Lower lobe of right lung (tissue), 2 donors: ENCODE results near the gene WDR12. TPM values are rescaled to one million over a fixed set of nuclear protein-coding genes. Genes with fewer than 3 reads are reported as not detected.
"Not testable (repeated sequence)": the region's sequence is repeated elsewhere in the genome, so short reads cannot be mapped to it uniquely, and the experiment has no call there.

Source experiments
- ATAC-seq, 2 donors: fragments of 200-7000 bp; cut with Tn5 transposase; one replicate each; pipeline ENCODE4 v1.9.1; 2020 to 2022; ENCODE audit warnings: mild to moderate bottlenecking in 2 of 2, moderate library complexity in 2 of 2
- DNase-seq: peaks from one replicate; pipeline ENCODE4 v3.0.0-alpha.2; 2020
- H3K27ac ChIP-seq: fragments of 200-600 bp; one replicate; pipeline ENCODE4 v1.8.0; 2022
- H3K27me3 ChIP-seq: fragments of 200-600 bp; one replicate; pipeline ENCODE4 v1.8.0; 2022; ENCODE audit warnings: low read depth
- H3K36me3 ChIP-seq: fragments of 200-600 bp; one replicate; pipeline ENCODE4 v1.8.0; 2022; ENCODE audit warnings: mild to moderate bottlenecking
- H3K4me1 ChIP-seq: fragments of 200-600 bp; one replicate; pipeline ENCODE4 v1.8.0; 2022
- H3K4me3 ChIP-seq: fragments of 200-600 bp; one replicate; pipeline ENCODE4 v1.8.0; 2022; ENCODE audit warnings: mild to moderate bottlenecking
- H3K9me3 ChIP-seq: fragments of 200-600 bp; one replicate; pipeline ENCODE4 v1.8.0; 2022
- intact Hi-C: fragments of 100-400 bp; cut with DNase I; formaldehyde crosslinking; loops from one replicate; pipeline ENCODE4 v1.11.0; 2022
- total RNA-seq: library from RNA; stranded (reverse); fragmentation: NEBNext Ultra II Directional; extraction: Animal tissue kit (Norgen Biotek cat#: 25700); gene quantifications from one replicate; pipeline ENCODE4 v1.2.1, GENCODE V29; 2021
- TF ChIP-seq, protein P1 (sequence below): fragments of 200-600 bp; IDR thresholded peaks from one replicate; pipeline ENCODE4 v1.8.0; 2022; ENCODE audit warnings: antibody characterized with exemption, mild to moderate bottlenecking
- donor health status: DM: no; HTN: yes; CAD: no; lungs with severe emphysema.

WDR12 gene
- total RNA-seq, 1 donor from 2014 or later = 21.2 TPM

DNA sequence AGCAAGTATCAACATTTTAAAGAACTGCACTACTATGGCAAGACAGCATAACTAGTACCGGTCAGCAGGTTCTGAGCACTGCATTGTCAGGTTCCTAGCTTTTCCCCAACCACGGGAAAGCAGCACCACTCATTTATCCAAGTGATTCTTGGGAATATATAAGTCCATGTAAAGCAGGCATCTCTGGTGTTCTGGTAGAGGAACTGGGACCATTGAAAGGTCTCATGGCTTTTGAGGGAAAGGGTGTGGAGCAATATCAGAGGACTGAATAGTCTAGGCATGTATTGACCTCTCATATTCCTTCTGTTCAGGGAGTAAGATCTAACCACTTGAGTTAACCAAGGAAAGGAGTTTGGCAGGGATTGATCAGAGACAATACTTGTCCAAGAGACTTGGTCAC lies 33.8 kb downstream of the WDR12 start:
- Histone ChIP-seq H3K27ac (no peak overlapping the region), H3K4me1 (no peaks in the 10 kb centered on the region), H3K36me3 (peaks cover 23% of the 10 kb centered on the region), H3K9me3 (no peaks in the 10 kb centered on the region), H3K4me3 (no peak overlapping the region), H3K27me3 (no peaks in the 10 kb centered on the region)
- TF ChIP-seq, protein P1, sequence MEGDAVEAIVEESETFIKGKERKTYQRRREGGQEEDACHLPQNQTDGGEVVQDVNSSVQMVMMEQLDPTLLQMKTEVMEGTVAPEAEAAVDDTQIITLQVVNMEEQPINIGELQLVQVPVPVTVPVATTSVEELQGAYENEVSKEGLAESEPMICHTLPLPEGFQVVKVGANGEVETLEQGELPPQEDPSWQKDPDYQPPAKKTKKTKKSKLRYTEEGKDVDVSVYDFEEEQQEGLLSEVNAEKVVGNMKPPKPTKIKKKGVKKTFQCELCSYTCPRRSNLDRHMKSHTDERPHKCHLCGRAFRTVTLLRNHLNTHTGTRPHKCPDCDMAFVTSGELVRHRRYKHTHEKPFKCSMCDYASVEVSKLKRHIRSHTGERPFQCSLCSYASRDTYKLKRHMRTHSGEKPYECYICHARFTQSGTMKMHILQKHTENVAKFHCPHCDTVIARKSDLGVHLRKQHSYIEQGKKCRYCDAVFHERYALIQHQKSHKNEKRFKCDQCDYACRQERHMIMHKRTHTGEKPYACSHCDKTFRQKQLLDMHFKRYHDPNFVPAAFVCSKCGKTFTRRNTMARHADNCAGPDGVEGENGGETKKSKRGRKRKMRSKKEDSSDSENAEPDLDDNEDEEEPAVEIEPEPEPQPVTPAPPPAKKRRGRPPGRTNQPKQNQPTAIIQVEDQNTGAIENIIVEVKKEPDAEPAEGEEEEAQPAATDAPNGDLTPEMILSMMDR = no peak
- intact Hi-C loops = no loop called here
- ATAC-seq (no peak), DNase-seq (no peak)

DNA sequence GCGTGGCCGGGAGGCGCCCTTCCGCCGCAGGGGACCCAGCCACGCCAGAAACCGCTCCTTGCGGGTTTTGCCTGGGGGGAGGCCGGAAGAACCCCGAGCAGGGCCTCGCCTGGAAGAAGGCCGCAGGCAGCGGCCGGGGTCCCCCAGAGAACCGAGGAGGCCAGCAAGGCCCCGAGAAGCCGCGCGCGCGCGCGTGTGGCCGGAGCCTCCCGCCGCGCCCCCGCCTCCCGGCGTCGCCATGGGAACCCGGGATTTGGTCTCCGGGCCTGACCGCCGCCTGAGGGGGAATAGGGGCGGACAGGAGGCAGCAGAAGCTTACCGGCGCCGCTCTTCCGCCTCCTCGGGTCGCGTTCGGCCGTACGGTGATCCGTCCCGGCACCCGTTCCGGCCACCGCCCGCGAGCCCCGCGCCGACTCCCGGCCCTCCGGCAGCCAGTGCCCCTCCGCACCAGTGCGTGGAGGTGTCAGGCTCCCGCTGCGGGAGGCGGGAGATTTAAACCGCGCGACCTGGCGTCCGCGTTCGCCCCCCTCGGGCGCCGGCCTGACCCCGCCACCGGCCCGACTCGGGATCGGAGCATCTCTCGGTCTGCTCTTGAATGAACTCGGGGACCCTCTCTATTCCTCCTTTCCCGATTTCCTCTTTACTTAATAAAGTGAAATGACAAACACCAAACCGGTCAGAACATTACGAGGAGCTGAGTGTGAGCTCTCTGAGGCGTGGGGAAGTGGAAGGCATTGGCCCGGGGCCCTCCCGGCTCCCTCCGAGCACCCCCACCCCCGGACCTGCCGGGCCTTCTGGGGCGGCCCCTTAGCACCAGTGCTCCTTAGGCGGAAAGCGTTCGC lies 40.0 kb downstream of the WDR12 start, which contains the start of gene ICA1L:
Gene ICA1L (minus strand): TSS at position 467 of the 842 bp plus-strand sequence. CDS start 42,757 bp downstream, outside the sequence.
- H3K4me1 ChIP-seq = peaks cover 14% of the 10 kb centered on the region
- H3K4me3 ChIP-seq = peak within 1 kb of the TSS; percentile 89
- H3K27me3 ChIP-seq = no peaks in the 10 kb centered on the region
- DNase-seq (peak; percentile 74), ATAC-seq (peak; percentile 88 to 93)
- H3K36me3 ChIP-seq = no peaks in the 10 kb centered on the region
- intact Hi-C loops = no loop called here
- no peaks in the 10 kb centered on the region for H3K9me3 ChIP-seq
- TF ChIP-seq, protein P1 = no peak
- peak within 1 kb of the TSS; percentile 74 for H3K27ac ChIP-seq

- Histone ChIP-seq H3K27ac (peak overlapping the region; percentile 74), H3K9me3 (no peaks in the 10 kb centered on the region), H3K4me1 (peaks cover 14% of the 10 kb centered on the region), H3K36me3 (no peaks in the 10 kb centered on the region), H3K4me3 (peak overlapping the region; percentile 89), H3K27me3 (no peaks in the 10 kb centered on the region)
- peak; percentile 63 for DNase-seq
- intact Hi-C loops = no loop called here
- peak; percentile 88 to 92 for ATAC-seq
- TF ChIP-seq, protein P1 = peak; percentile 44
Observed at GRCh38 chr2:202870431-202871299, 40.8 kb downstream of the WDR12 start.

DNA sequence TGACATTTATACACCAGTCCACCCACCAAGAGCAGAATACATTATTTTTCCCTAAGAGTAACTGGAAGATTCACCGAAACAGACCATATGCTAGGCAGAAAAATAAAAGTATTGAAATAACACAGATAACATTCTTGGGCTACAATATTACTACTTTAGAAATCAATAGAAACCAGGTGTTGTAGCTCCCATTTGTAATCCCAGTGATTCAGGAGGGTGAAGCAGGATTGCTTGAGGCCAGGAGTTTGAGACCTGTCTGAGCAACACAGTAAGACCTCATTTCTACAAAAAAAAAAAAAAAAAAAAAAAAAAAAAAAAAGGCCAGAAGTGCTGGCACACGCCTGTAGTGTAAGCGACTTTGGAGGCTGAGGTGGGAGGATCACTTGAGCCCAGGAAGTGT lies 49.5 kb downstream of the WDR12 start:
- Histone ChIP-seq H3K4me1 (no peaks in the 10 kb centered on the region), H3K9me3 (no peaks in the 10 kb centered on the region), H3K27ac (no peak overlapping the region), H3K27me3 (no peaks in the 10 kb centered on the region), H3K36me3 (no peaks in the 10 kb centered on the region), H3K4me3 (no peak overlapping the region)
- TF ChIP-seq, protein P1 = no peak
- intact Hi-C loops = no loop called here
- ATAC-seq = no peak
- no peak for DNase-seq

- no peak overlapping the region for H3K4me3 ChIP-seq
- no peaks in the 10 kb centered on the region for H3K27me3 ChIP-seq
- intact Hi-C loops = no loop called here
- H3K4me1 ChIP-seq = no peaks in the 10 kb centered on the region
- ATAC-seq (no peak), DNase-seq (no peak)
- H3K27ac ChIP-seq = no peak overlapping the region
- no peaks in the 10 kb centered on the region for H3K36me3 ChIP-seq
- TF ChIP-seq, protein P1 = no peak
- H3K9me3 ChIP-seq = no peaks in the 10 kb centered on the region
Observed at GRCh38 chr2:202858601-202859000, 52.9 kb downstream of the WDR12 start.

DNA sequence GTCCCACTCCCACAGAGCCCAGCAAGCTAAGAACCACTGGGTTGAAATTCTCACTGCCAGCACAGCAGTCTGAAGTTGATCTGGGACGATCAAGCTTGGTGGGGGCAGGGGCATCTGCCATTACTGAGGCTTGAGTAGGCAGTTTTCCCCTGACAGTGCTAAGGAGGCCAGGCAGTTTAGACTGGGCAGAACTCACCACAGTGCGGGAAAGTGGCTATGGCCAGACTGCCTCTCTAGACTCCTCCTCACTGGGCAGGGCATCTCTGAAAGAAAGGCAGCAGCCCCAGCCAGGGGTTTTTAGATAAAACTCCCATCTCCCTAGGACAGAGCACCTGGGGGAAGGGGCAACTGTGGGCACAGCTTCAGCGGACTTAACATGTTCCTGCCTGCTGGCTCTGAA lies 62.1 kb downstream of the WDR12 start:
- H3K9me3 ChIP-seq, intact Hi-C loops, H3K4me1 ChIP-seq, H3K36me3 ChIP-seq, H3K27me3 ChIP-seq, H3K4me3 ChIP-seq, H3K27ac ChIP-seq, DNase-seq, ATAC-seq: not testable (repeated sequence)
